Medulla oblongata (tissue), 1 donor: Measurements from ENCODE around the gene EGLN1.

Source experiments
- DNase-seq: peaks from one replicate; pipeline ENCODE4 v3.0.0-alpha.2; 2015; ENCODE audit errors: extremely low spot score

EGLN1 gene

DNA sequence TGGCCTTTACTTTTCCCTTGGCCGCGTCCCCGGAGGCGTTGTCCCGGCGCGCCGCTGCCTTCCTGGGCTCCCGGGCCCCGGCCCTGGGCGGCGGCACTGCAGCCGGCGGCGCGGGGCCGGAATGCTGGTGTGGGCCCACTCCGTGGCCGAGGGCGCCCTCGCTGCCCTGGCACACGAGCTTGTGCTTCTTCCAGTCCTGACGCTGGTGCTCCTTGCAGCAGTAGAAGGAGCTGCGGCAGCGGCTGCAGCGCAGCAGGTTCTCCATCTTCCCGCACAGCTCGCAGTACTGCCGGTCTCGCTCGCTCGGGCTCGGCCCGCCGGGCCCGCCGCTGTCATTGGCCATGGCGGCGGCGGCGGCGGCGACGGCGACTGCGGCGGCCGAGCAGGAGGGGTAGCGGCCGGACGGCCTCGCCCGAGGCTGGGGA, 529 bp downstream of the EGLN1 start:
- no peak for DNase-seq

DNA sequence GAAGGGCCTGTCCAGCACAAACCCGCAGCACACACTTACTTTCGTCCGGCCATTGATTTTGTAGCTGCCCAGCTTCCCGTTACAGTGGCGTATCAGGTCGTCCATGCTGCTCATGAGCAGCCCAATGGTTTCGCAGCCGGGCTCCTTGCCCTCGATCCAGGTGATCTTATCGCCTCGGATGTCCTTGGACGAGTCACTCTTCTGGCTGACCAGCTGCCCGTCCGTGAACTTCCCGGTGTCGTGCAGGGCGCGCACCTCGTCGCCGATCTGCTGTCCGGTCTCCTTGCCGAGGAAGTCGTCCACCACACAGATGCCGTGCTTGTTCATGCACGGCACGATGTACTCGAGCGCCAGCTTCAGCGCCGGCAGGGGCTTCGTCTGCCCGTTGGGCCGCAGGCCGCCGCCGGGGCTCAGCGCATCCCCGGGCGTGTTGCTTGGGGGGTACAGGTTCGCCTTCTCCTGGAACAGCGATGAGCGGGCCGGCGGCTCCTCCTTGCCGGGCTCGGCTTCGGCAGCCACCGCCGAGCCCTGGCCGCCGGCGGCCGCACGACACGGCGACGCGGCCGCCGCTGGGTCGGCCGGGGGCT, 1.0 kb downstream of the EGLN1 start:
- peak; percentile 46 for DNase-seq

DNA sequence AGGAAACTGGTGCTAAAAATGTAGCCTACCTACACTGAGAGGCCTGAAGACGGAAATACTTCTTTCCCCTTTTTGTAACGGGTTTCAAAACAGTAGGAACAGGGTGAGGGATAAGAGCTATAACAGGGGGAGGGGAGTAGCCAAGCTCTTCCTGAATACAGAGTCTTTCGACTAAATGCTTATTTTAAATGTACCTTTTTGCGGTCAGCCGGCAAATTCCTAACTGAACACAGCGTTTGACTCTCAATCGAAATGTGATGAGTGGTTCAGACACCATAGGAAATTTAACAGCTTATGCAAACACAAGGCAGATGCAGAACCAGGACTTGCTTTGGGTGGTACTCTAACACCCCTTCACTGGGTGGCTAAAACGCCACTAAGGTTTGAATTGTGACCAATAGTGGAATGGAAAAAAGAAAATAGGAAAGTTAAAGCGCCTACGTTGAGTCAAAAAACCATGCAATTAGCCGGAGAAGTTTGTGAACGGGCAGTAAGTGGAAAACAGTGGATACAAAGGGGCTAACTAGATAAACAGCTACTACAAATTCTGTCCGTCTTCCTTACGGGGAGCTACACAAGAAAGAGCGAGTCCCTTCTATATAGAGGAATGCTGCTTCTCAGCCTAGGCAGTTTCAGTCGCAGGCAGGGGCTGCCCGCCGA, 1.7 kb downstream of the EGLN1 start:
- DNase-seq = peak; percentile 53

DNA sequence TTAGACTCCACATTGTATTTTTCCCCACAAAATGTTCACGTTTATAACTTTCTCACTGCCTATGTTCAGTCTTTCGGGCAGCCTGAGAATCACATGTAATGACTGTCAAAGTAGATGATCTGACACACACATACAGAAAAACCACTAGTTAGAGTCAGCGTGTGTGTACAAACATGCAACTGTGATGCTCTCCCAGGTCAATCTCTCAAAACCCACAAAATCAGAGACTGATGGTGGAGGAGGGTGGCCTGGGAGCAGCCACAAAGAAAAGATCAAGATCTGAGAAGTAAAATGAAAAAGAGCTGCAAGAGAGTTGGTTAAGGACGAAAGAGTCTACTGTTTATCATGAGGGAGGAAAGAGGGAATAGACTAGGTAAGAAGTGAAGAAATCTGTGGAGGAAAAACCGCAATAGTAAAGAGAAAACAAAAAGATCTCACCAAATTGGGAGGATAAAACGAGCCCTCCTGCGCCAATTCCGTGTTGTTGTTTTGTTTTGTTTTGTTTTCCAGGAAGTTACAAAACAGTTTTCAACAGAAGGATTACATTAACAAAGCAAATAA, 2.3 kb downstream of the EGLN1 start:
- no peak for DNase-seq

DNA sequence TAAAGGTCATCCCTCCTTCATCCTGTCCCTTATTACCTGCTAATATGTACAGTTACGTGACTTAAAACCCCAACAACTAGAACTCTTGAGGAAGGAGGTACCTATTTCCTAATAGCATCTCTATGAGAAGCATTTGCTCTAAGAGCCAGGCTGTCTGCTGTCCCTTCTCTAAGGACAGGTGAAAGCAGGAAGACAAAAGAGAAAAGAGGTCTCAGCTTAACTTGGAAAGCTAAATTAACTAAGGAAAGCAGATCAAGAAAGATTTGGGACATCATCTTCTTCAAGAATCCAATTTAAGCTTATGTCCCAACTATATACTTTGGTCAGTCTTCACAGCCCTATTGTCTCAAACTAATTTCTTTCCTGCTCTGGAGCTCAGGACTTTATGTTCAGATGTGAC, 2.9 kb downstream of the EGLN1 start:
- no peak for DNase-seq

DNA sequence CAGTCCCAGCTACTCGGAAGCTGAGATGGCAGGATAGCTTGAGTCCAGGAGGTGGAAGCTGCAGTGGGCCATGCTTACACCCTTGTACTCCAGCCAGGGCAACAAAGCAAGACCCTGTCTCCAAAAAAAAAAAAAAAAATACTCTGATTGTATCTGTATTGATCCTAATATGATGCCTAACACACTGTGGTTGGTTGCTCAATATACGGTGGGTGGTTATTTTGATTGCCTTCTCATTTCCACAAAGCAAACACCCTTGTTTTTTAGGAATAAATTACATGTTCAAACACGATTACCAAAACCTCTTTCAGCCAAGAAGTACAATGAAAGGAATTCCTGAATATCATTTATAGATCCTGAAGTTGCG, 3.4 kb downstream of the EGLN1 start:
- DNase-seq = no peak

DNA sequence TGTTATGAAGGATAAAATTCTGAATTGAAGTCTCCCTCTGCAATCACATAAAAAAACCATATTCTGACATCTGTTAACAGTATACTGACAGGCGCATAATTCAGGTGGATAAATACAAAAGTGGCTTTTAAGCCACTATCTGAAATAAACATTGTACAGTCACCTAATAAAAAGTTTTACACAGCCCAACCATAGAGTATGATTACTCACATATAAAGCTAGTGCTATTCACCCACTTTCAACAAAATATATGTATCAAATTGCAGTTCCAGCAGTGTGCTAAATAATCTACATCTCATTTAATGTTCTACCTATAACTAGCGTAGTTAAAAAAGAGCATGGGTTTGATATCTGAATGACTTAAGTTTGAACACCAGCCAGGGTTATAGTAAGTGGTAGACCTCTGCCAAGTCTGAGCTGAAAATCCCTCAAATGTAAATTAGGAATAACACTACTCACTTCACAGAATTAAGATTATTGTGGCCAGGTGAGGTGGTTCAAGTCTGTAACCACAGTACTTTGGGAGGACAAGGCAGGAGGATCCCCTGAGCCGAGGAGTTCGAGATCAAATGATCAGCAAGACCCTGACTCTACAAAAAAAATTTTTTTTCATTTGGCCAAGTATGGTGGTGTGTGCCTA, 3.9 kb downstream of the EGLN1 start:
- DNase-seq = no peak

DNA sequence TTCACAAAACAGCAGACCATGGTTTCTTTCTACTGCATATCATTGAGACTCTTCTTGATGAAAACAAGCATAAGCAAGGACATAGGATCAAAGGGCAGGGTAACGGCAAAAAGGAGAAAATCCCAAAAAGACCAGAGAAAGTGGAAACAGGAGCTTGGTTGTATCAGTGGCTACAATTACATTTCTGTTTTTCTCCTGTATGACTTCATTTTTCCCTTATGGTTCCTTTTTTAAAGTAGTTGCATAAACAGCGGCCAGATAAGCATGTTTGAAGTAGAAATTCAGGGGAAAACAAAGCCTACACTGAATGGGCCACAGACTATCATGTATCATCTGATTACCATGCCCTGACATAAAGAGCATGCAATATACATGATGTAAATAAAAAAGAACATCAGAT, 4.6 kb downstream of the EGLN1 start:
- DNase-seq = no peak

DNA sequence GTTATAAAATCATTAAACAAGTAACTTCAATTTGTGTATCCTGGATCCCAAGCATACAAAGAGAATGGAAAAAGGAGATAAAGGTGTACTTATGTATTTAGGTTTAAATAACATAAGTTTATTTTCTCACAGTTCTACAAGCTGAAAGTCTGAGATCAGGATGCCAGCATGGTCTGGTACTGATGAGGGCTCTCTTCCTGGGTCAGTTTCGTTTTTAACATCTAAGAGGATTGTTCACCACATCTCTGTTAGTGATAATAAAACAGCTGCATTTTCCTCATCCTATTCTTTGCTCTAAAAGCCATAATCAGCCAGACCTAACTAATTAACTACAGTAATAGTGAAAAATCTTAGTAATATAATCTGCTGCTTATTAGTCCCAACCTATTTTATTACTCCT, 5.2 kb downstream of the EGLN1 start:
- no peak for DNase-seq

DNA sequence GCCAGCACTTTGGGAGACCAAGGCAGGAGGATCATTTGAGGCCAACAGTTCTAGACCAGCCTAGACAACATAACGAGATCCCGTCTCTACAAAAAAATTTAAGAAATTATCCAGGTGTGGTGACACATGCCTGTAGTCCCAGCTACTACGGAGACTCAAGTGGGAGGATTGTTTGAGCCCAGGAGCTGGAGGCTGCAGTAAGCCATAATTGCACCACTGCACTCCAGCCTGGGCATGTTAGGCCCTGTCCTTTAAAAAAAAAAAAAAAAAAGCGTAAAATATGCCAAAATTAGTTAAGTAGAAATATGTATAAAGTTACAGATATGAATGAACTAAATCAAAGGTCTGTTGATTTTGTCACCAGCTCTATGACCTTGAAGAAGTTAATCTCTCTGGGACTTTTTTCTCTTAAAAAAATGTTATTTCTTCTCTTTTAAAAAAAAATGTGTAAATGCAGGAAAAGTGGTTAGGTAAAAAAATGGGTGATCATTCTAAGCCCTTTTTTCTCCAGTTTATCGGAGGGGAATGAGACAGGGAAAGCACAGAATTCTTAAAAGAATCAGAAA, 7.0 kb downstream of the EGLN1 start:
- no peak for DNase-seq

DNA sequence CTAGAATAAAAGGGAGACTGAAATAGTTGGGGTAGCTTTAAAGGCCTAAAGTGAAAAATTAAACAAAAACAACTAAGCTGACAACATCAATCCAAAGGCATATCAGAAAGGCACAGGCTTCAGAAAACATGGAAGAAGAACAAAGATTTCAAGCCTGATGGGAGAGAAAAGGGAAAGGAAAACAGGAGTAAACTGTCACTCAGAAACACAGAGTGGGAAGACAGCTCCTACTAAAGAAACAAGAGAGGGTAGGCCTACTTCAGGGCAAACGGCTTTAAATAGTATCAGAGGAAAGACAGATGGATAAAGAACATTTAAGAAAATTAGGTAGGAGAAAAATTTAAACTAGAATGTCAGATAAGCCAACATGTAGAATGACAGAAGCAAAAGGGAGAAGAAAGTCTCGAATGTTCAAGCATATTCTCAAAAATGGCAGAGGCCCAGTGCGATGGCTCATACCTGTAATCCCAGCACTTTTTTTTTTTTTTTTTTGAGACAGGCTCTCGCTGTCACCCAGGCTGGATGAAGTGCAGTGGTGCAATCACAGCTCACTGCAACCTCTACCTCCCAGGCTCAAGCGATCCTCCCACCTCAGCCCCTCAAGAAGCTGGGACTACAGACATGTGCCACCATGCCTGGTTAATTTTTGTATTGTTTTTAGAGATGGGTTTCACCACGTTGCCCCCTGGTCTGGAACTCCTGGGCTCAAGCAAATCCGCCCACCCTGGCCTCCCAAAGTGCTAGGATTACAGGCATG, 7.6 kb downstream of the EGLN1 start:
- no peak for DNase-seq

DNA sequence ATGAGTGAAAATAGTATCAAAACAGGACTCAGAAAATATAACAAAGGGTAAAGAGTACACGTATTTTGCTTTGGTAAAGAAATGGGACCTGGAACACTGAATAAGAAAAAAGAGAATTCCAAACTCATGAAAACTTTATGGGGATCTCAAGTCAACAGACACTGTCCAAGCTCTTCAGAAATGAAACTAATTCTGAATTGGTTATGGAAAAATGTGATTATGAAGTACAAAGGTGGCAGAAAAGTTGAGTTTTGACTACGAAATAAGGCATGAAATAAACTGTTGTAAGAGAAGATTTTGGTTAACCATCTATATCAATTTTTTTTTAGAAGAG, 8.4 kb downstream of the EGLN1 start:
- DNase-seq = no peak

DNA sequence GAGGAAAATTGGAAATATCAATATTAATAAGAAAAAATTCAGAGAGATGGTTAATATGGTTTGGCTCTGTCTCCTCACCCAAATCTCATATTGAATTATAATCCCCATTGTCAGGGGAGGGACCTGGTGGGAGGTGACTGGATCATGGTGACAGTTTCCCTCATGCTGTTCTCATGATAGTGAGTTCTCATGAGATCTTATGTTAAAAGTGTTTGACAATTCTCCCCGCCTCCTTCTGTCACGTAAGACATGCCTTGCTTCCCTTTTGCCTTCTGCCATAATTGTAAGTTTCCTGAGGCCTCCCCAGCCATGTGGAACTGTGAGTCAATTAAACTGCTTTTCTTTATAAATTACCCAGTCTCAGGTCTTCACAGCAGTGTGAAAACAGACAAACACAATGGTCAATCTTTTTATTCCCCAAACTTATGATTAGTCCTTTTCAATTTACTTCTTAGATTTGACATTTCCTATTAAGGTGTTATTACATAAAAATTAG, 11.0 kb downstream of the EGLN1 start:
- no peak for DNase-seq

DNA sequence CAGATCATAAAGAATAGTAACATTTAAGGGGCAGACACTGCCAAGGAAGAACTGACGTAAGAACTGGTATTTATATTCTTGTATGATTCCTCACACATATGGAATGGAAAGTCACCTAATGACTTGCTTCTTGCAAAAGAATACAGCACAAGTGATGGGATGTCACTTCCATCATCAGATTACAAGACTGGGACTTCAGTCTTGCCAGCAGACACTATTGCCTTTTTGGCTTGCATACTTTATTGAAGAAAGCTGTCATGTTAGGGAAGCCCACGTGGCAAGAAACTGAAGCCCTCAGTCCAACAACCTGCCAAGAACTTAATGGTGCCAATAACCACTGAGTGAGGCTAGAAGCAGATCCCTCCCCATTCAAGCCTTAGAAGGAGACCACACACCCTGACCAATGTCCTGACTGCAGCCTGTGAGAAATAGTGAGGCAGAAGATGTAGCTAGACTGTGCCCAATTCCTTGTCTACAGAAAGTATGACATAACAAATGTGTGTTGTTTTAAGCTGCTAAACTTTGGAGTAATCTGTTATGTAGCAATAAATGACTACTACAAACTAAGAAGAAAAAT, 12.0 kb downstream of the EGLN1 start:
- DNase-seq = no peak

DNA sequence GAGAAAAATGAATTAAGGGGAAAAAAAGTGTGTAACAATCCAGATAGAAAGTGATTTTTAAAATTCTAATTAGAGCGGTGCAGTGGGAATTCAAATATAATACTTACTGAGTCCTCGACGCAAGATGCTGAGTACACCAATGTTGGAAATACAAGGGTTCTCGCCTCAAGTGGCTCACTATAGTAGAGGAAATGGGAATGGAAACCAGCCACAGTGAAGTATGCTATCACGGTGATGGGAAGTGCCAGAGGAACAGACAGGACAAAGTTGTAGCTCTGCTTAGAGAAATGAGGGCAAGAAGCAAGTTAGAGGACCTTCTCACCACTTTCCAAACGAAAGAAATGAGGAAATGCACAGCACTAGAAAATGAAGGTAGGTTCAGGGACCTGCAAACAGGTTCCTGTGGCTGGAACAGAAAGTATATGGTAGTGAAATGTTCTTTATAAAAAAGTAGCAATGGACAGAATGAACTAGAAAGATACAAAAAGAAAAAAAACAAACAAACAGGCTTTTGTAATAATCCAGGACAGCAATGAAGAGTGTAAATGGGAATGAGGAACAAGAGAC, 13.5 kb downstream of the EGLN1 start:
- DNase-seq = no peak

DNA sequence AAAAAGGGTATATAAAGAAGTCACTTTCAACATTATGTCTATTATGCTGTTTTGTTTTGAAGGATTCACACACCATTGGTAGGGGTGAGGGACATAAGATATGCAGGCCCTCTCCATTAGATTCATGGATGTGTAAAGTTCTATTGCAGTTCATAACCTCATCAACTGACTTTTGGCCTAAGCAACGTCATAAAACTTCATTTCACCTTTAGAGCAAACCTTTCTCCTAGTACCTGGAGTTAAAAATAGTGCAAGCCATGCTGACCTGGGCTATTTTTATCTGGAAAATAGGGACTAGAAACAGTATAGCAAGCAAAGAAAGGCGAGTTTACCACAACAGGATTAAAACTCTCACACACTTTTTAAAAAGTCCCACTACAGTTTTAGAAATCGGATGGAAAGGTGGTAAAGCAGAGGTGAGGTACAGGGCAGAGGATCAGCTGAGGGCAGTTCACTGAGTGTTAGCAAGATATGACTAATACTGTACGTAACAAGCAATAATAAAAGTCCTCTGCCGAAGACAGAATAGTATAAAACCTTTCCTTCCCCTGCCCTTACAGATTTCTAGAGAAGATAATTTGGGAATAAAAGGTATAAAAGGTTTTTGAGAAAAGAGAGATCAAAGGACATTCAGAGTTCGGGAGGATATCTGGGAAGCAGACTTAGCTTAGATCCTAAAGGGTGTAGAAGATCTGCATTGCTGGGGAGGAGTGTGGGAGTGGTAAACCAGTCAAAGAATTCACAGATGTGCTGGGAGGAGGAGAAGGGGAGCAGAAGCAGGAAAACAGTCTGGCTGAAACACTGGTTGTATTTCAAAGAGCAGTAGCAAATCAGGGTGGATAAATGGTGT, 14.3 kb downstream of the EGLN1 start:
- no peak for DNase-seq

DNA sequence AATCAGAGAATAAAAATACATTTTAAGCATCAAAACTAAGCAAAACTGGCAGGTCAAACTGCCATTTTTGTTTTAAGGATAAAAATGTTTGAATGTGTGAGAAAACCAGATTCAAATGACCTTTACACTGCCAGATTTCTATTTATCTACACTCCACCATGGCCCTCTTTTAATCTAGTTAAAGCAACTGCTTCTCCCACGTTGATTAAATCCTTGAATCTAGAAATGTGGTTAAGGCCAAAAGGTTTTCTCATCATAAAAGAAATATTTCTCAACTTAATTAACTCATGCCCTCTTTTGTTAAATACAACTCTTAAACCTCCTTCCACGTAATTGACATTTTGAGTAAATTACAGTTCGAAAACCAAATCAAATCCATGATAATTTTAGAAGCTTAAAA, 15.0 kb downstream of the EGLN1 start:
- DNase-seq = no peak

DNA sequence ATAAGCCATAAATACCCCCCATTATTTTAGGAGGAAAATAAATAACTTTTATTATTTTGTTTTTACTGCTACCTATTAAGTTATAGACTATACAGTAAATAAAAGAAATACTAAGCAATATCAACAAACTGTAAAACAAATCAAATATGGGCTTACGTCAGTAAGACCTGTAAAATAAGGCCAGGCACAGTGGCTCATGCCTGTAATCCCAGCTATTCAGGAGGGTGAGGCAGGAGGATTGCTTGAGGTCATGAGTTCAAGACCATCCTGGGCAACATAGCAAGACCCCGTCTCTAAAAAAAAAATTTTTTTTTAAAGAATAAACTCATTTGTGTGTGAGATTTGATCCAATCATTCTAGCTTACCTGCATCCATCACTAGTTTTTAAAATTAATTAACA, 17.8 kb downstream of the EGLN1 start:
- DNase-seq = no peak

DNA sequence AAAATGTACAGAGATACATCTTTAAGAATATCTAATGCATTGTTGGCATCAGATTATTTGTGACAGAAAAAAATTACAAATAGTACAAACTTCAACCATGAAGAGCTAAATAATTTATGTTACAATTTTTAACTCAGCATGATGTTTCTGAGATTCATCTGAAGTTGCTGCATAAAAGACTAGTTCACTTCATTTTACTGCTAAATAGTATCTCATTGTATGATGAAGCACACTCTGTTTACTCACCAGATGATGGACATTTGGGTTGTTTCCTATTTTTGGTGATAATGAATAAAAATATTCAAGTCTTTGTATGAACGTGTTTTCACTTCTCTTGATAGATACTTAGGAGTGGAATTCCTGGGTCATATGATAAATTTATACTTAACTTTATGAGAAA, 20.6 kb downstream of the EGLN1 start:
- DNase-seq = no peak

DNA sequence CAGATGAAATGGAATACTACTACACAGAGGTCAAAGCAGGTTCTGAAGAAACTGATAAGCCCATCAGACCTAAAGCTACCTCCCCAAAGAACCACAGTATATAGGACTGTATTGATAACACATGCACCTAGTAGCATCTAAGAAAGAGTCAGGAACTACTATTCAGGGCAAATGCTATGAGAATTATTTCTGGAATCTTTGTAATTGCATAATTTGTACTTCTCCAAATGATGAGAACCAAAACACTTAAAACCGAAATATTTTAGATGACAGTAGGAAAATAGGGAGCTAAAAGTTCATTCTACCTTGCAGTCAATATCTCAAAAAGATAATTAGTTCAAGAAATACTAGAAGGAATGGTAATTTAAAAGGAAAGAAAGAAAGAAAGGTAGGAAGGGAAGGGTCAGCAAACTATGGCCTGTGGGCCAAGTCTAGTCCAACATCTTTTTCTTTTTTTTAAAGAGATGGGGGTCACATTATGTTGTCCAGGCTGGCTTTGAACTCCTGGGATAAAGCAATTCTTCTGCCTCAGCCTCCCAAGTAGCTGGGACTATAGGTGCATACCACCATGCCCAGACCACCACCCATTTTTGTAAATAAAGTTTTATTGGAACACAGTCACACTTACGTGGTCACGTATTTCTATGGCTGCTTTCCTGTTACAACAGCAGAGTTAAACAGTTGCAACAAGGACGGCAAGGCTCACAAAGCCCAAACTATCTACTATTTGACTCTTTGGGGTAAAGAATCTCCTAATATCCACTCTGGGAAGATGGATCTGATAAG, 24.0 kb downstream of the EGLN1 start:
- no peak for DNase-seq
